Mesenchymal stem cell (in vitro differentiated cells and primary cell): Measurements from ENCODE around the gene SRGAP1.

Experiments used
- DNase-seq: peaks from one replicate; pipeline ENCODE4 v3.0.0-alpha.2; 2013
- H2AFZ ChIP-seq: one replicate; pipeline ENCODE4 v1.6.1; 2013; ENCODE audit warnings: low read depth, mild to moderate bottlenecking, control low read depth, inconsistent platforms, low read length, moderate library complexity
- H2AK5ac ChIP-seq: 2 replicates; pipeline ENCODE4 v1.6.1; 2013; ENCODE audit warnings: low read length, moderate library complexity, mild to moderate bottlenecking, inconsistent platforms; ENCODE audit not compliant: severe bottlenecking
- H2BK120ac ChIP-seq: one replicate; pipeline ENCODE4 v1.6.1; 2013; ENCODE audit warnings: low read depth, mild to moderate bottlenecking, inconsistent platforms, low read length, moderate library complexity
- H2BK12ac ChIP-seq, 2 experiments: one replicate each; pipeline ENCODE4 v1.6.1; 2013; ENCODE audit warnings: inconsistent platforms in 2 of 2, low read length in 2 of 2, mild to moderate bottlenecking in 2 of 2, moderate library complexity in 2 of 2, control low read depth in 1 of 2
- H2BK15ac ChIP-seq: one replicate; pipeline ENCODE4 v1.6.1; 2013; ENCODE audit warnings: mild to moderate bottlenecking, low read depth, inconsistent platforms; ENCODE audit not compliant: poor library complexity, severe bottlenecking
- H2BK5ac ChIP-seq: 2 replicates; pipeline ENCODE4 v1.6.1; 2013; ENCODE audit warnings: low read depth, mild to moderate bottlenecking, low read length, control low read depth, inconsistent platforms; ENCODE audit not compliant: poor library complexity, severe bottlenecking
- H3K14ac ChIP-seq, 2 experiments: one replicate each; pipeline ENCODE4 v1.6.1; 2013; ENCODE audit warnings: inconsistent platforms in 2 of 2, low read length in 2 of 2, control low read depth in 1 of 2, mild to moderate bottlenecking in 1 of 2, moderate library complexity in 1 of 2
- H3K18ac ChIP-seq, 2 experiments: one replicate each; pipeline ENCODE4 v1.6.1; 2013; ENCODE audit warnings: inconsistent platforms in 2 of 2, low read length in 2 of 2, control low read depth in 1 of 2, low read depth in 1 of 2, mild to moderate bottlenecking in 1 of 2
- H3K23ac ChIP-seq, 2 experiments: one replicate each; pipeline ENCODE4 v1.6.1; 2013; ENCODE audit warnings: inconsistent platforms in 2 of 2, low read length in 2 of 2, mild to moderate bottlenecking in 2 of 2, moderate library complexity in 2 of 2, control low read depth in 1 of 2
- H3K27ac ChIP-seq: 2 replicates; pipeline ENCODE4 v1.5.1; 2013; ENCODE audit warnings: mild to moderate bottlenecking, moderate library complexity, low read length, control low read depth, inconsistent platforms; ENCODE audit not compliant: poor library complexity, severe bottlenecking
- H3K27me3 ChIP-seq, 2 experiments: 2 replicates each; pipeline versions ENCODE4 v1.6.1 to v1.7.0; 2013; ENCODE audit warnings: low read length in 2 of 2, mild to moderate bottlenecking in 2 of 2, moderate library complexity in 2 of 2, control low read depth in 1 of 2, inconsistent platforms in 1 of 2; ENCODE audit not compliant: control insufficient read depth in 1 of 2, insufficient read depth in 1 of 2
- H3K36me3 ChIP-seq, 2 experiments: 2 replicates each; pipeline versions ENCODE4 v1.6.1 to v1.7.0; 2013; ENCODE audit warnings: low read length in 2 of 2, control low read depth in 1 of 2, inconsistent platforms in 1 of 2, low read depth in 1 of 2, mild to moderate bottlenecking in 1 of 2; ENCODE audit not compliant: insufficient read depth in 2 of 2, control insufficient read depth in 1 of 2
- H3K4ac ChIP-seq, 2 experiments: one replicate each; pipeline ENCODE4 v1.6.1; 2013; ENCODE audit warnings: inconsistent platforms in 2 of 2, low read length in 2 of 2, mild to moderate bottlenecking in 2 of 2, moderate library complexity in 2 of 2, control low read depth in 1 of 2, low read depth in 1 of 2
- H3K4me1 ChIP-seq: 2 replicates; pipeline ENCODE4 v1.6.1; 2013; ENCODE audit warnings: low read depth, low read length, control low read depth; ENCODE audit not compliant: control insufficient read depth, insufficient read depth
- H3K4me2 ChIP-seq: 2 replicates; pipeline ENCODE4 v1.6.1; 2013; ENCODE audit warnings: low read length, mild to moderate bottlenecking, inconsistent platforms; ENCODE audit not compliant: poor library complexity, severe bottlenecking
- H3K4me3 ChIP-seq, 2 experiments: 2 replicates each; pipeline versions ENCODE4 v1.5.1 to v1.7.0; 2013; ENCODE audit warnings: low read length in 2 of 2, mild to moderate bottlenecking in 2 of 2, control low read depth in 1 of 2, low read depth in 1 of 2; ENCODE audit not compliant: insufficient read depth in 1 of 2
- H3K79me1 ChIP-seq: replicated peaks from 2 replicates; pipeline ENCODE4 v1.6.1; 2013; ENCODE audit warnings: mild to moderate bottlenecking, control low read depth, low read length, inconsistent platforms; ENCODE audit not compliant: poor library complexity, severe bottlenecking
- H3K9ac ChIP-seq: 2 replicates; pipeline ENCODE4 v1.7.0; 2013; ENCODE audit warnings: mild to moderate bottlenecking, low read length, moderate library complexity
- H3K9me3 ChIP-seq: 2 replicates; pipeline ENCODE4 v1.7.0; 2013; ENCODE audit warnings: mild to moderate bottlenecking, low read length; ENCODE audit not compliant: control insufficient read depth
- H4K8ac ChIP-seq: one replicate; pipeline ENCODE4 v1.6.1; 2013; ENCODE audit warnings: inconsistent platforms, mild to moderate bottlenecking, low read length, moderate library complexity
- H4K91ac ChIP-seq: one replicate; pipeline ENCODE4 v1.6.1; 2013; ENCODE audit warnings: mild to moderate bottlenecking, low read length, inconsistent platforms
- WGBS: methylation state at CpG from one replicate; pipeline ENCODE4 v1.1.7; 2013; ENCODE audit warnings: mixed read lengths; 5-methylcytosine and 5-hydroxymethylcytosine counted together

The SRGAP1 gene

GRCh38 chr12:64137117-64137516 lies 292.6 kb downstream of the SRGAP1 start:
- no peak overlapping the region for H3K4me3 ChIP-seq
- no peak overlapping the region for H3K4me2 ChIP-seq
- H3K9ac ChIP-seq = no peak overlapping the region
- no peak overlapping the region for H2AFZ ChIP-seq
- H2BK5ac ChIP-seq = no peak overlapping the region
- H3K79me1 ChIP-seq = peaks cover 12% of the 10 kb centered on the region
- H2BK15ac ChIP-seq = no peak overlapping the region
- no peak overlapping the region for H3K23ac ChIP-seq
- no peak for DNase-seq
- no peak overlapping the region for H2BK120ac ChIP-seq
- no peak overlapping the region for H4K91ac ChIP-seq
- H3K27ac ChIP-seq = no peak overlapping the region
- no peak overlapping the region for H2BK12ac ChIP-seq
- no peak overlapping the region for H4K8ac ChIP-seq
- H3K36me3 ChIP-seq = peaks cover 30 to 64% of the 10 kb centered on the region in 2 experiments
- no peak overlapping the region for H3K18ac ChIP-seq
- H3K9me3 ChIP-seq = peaks cover 15% of the 10 kb centered on the region
- H3K27me3 ChIP-seq = no peaks in the 10 kb centered on the region
- 81% methylated on average over 4 of the region's 6 CpGs for WGBS
- H3K4ac ChIP-seq = no peak overlapping the region
- no peaks in the 10 kb centered on the region for H3K4me1 ChIP-seq
- no peak overlapping the region for H2AK5ac ChIP-seq
- H3K14ac ChIP-seq = no peak overlapping the region

GRCh38 chr12:64139021-64139420 lies 294.5 kb downstream of the SRGAP1 start:
- 90% methylated on average over 1 of the region's 1 CpG for WGBS
- Histone ChIP-seq H4K8ac (no peak overlapping the region), H3K4me2 (no peak overlapping the region), H2BK120ac (no peak overlapping the region), H3K27ac (no peak overlapping the region), H3K9me3 (no peaks in the 10 kb centered on the region), H3K4ac (no peak overlapping the region), H3K9ac (no peak overlapping the region), H3K36me3 (peaks cover 29 to 64% of the 10 kb centered on the region in 2 experiments), H3K23ac (no peak overlapping the region), H3K4me1 (peaks cover 2% of the 10 kb centered on the region), H4K91ac (no peak overlapping the region), H3K18ac (no peak overlapping the region), H2AK5ac (no peak overlapping the region), H3K14ac (no peak overlapping the region), H2BK12ac (no peak overlapping the region), H3K4me3 (no peak overlapping the region), H2BK5ac (no peak overlapping the region), H3K79me1 (peaks cover 10% of the 10 kb centered on the region), H2AFZ (no peak overlapping the region), H3K27me3 (no peaks in the 10 kb centered on the region), H2BK15ac (no peak overlapping the region)
- DNase-seq = no peak

- 97% methylated on average over 7 of the region's 7 CpGs for WGBS
- no peak for DNase-seq
Measured at GRCh38 chr12:64142382-64142781, 297.9 kb downstream of the SRGAP1 start.

GRCh38 chr12:64142784-64143183 lies 298.3 kb downstream of the SRGAP1 start:
- Histone ChIP-seq H3K4me2 (no peak overlapping the region), H2BK15ac (no peak overlapping the region), H3K23ac (no peak overlapping the region), H2AK5ac (no peak overlapping the region), H3K27ac (no peak overlapping the region), H3K79me1 (peaks cover 14% of the 10 kb centered on the region), H2BK12ac (no peak overlapping the region), H2BK5ac (no peak overlapping the region), H4K8ac (no peak overlapping the region), H2BK120ac (no peak overlapping the region), H3K9me3 (no peaks in the 10 kb centered on the region), H3K4ac (no peak overlapping the region), H3K4me1 (peaks cover 6% of the 10 kb centered on the region), H3K4me3 (no peak overlapping the region), H3K27me3 (no peaks in the 10 kb centered on the region), H3K18ac (no peak overlapping the region), H3K9ac (no peak overlapping the region), H3K36me3 (peaks cover 27 to 73% of the 10 kb centered on the region in 2 experiments), H3K14ac (no peak overlapping the region), H2AFZ (no peak overlapping the region), H4K91ac (no peak overlapping the region)
- WGBS = 97% methylated on average over 5 of the region's 7 CpGs
- DNase-seq = no peak

More at GRCh38 chr12:64142382-64142781, 297.9 kb downstream of the SRGAP1 start:
- H4K91ac ChIP-seq = no peak overlapping the region
- no peak overlapping the region for H2AK5ac ChIP-seq
- no peak overlapping the region for H2BK12ac ChIP-seq
- H3K18ac ChIP-seq = no peak overlapping the region
- H3K4ac ChIP-seq = no peak overlapping the region
- H2AFZ ChIP-seq = no peak overlapping the region
- H3K27ac ChIP-seq = no peak overlapping the region
- no peaks in the 10 kb centered on the region for H3K27me3 ChIP-seq
- H2BK120ac ChIP-seq = no peak overlapping the region
- no peak overlapping the region for H2BK15ac ChIP-seq
- H3K4me3 ChIP-seq = no peak overlapping the region
- peaks cover 5% of the 10 kb centered on the region for H3K4me1 ChIP-seq
- no peak overlapping the region for H3K14ac ChIP-seq
- H3K4me2 ChIP-seq = no peak overlapping the region
- no peak overlapping the region for H4K8ac ChIP-seq
- H3K9me3 ChIP-seq = no peaks in the 10 kb centered on the region
- peaks cover 16% of the 10 kb centered on the region for H3K79me1 ChIP-seq
- no peak overlapping the region for H2BK5ac ChIP-seq
- H3K36me3 ChIP-seq = peaks cover 27 to 72% of the 10 kb centered on the region in 2 experiments
- no peak overlapping the region for H3K23ac ChIP-seq
- H3K9ac ChIP-seq = no peak overlapping the region
